Endothelial cell of umbilical vein (primary cell): ENCODE data around the gene ZNF804A. TPM values are rescaled to one million over a fixed set of nuclear protein-coding genes. Genes with fewer than 3 reads are reported as not detected.

Source experiments
- BruUV-seq: library from RNA; stranded (reverse); fragments of 400-500 nt; replicated peaks from 2 replicates; lab custom pipeline; 2021; lab: Mats Ljungman, UMichigan
- CTCF ChIA-PET: fragments of 300-600, 350-600 bp; sonication (Branson Sonifier 250); formaldehyde crosslinking; loops from one replicate; lab custom pipeline; 2021; ENCODE audit warnings: antibody characterized with exemption, inconsistent platforms; lab: Charles Lee
- POLR2A ChIA-PET: fragments of 300-600, 350-600 bp; sonication (Branson Sonifier 250); formaldehyde crosslinking; loops from one replicate; lab custom pipeline; 2021; ENCODE audit warnings: antibody characterized with exemption, inconsistent platforms; lab: Charles Lee
- DNase-seq: peaks from one replicate; pipeline ENCODE4 v3.0.0-alpha.2; 2011; ENCODE audit warnings: low read depth, low spot score
- FAIRE-seq: peaks from 2 replicates; lab custom pipeline; 2011; peaks lifted over from hg19 to GRCh38; lab: Jason Lieb, UNC
- H2AFZ ChIP-seq: 2 replicates; pipeline ENCODE4 v1.6.0; 2012; ENCODE audit warnings: low read depth, low read length, control low read depth, inconsistent platforms
- H3K27ac ChIP-seq: 2 replicates; pipeline ENCODE4 v1.5.1; 2011; ENCODE audit warnings: low read depth, mild to moderate bottlenecking, control low read depth, low read length, moderate library complexity; ENCODE audit not compliant: insufficient read depth
- H3K27me3 ChIP-seq, 2 experiments: 2 replicates each; pipeline versions ENCODE4 v1.6.0 to v1.6.1; 2011; ENCODE audit warnings: low read length in 2 of 2, mixed read lengths in 1 of 2; ENCODE audit not compliant: control insufficient read depth in 2 of 2, insufficient read depth in 2 of 2
- H3K36me3 ChIP-seq, 2 experiments: 2 replicates in 1 of 2; 3 replicates in 1 of 2; pipeline ENCODE4 v1.5.1; 2011; ENCODE audit warnings: low read length in 2 of 2, mild to moderate bottlenecking in 1 of 2, moderate library complexity in 1 of 2; ENCODE audit not compliant: control insufficient read depth in 2 of 2, insufficient read depth in 2 of 2; ENCODE audit errors: extremely low read depth in 1 of 2
- H3K4me1 ChIP-seq: 3 replicates; pipeline ENCODE4 v1.5.1; 2011; ENCODE audit warnings: mild to moderate bottlenecking, low read length; ENCODE audit not compliant: control insufficient read depth, insufficient read depth; ENCODE audit errors: extremely low read depth
- H3K4me2 ChIP-seq: 2 replicates; pipeline ENCODE4 v1.6.1; 2011; ENCODE audit warnings: low read length, control low read depth, mixed read lengths; ENCODE audit not compliant: insufficient read depth
- H3K4me3 ChIP-seq, 3 experiments: fragments of 200-600 bp in 1 of 3; sonication (generic), shearing (Covaris generic) in 1 of 3; replicated peaks in 1 of 3; 2 replicates each; pipeline ENCODE4 v1.5.1; 2011 to 2016; ENCODE audit warnings: control low read depth in 3 of 3, low read length in 3 of 3, mild to moderate bottlenecking in 2 of 3, inconsistent platforms in 1 of 3, low read depth in 1 of 3, moderate library complexity in 1 of 3; ENCODE audit not compliant: insufficient read depth in 1 of 3
- H3K79me2 ChIP-seq: 2 replicates; pipeline ENCODE4 v1.6.0; 2012; ENCODE audit warnings: low read length, inconsistent platforms; ENCODE audit not compliant: control insufficient read depth, insufficient read depth
- H3K9ac ChIP-seq: replicated peaks from 2 replicates; pipeline ENCODE3; 2011; ENCODE audit warnings: low read length, control low read depth; ENCODE audit not compliant: insufficient read depth; ENCODE audit errors: extremely low read depth
- H3K9me1 ChIP-seq: replicated peaks from 3 replicates; pipeline ENCODE4 v1.6.0; 2011; ENCODE audit warnings: mild to moderate bottlenecking, low read length; ENCODE audit not compliant: control insufficient read depth, insufficient read depth; ENCODE audit errors: extremely low read depth
- H3K9me3 ChIP-seq: replicated peaks from 2 replicates; pipeline ENCODE4 v1.5.1; 2012; ENCODE audit warnings: low read length, inconsistent platforms; ENCODE audit not compliant: control insufficient read depth, insufficient read depth
- H4K20me1 ChIP-seq: replicated peaks from 2 replicates; pipeline ENCODE3; 2011; ENCODE audit warnings: mild to moderate bottlenecking, low read length; ENCODE audit not compliant: control insufficient read depth, insufficient read depth; ENCODE audit errors: extremely low read depth
- EZH2 ChIP-seq: IDR thresholded peaks from 2 replicates; pipeline ENCODE4 v1.6.1; 2012; ENCODE audit warnings: borderline replicate concordance, low read depth, mild to moderate bottlenecking, moderate library complexity, low read length, inconsistent platforms; ENCODE audit not compliant: severe bottlenecking
- FOS ChIP-seq: IDR thresholded peaks from 2 replicates; pipeline ENCODE4 v1.6.1; 2011; ENCODE audit warnings: mild to moderate bottlenecking, low read length, moderate library complexity, borderline replicate concordance; ENCODE audit not compliant: insufficient read depth
- GATA2 ChIP-seq: IDR thresholded peaks from 2 replicates; pipeline ENCODE4 v1.7.0; 2011; ENCODE audit warnings: low read depth, mild to moderate bottlenecking, moderate library complexity, mixed read lengths, low read length; ENCODE audit not compliant: insufficient read length, insufficient read depth
- JUN ChIP-seq: IDR thresholded peaks from 2 replicates; pipeline ENCODE4 v1.6.1; 2011; ENCODE audit warnings: borderline replicate concordance, low read depth; ENCODE audit not compliant: insufficient read length, insufficient read depth
- MYC ChIP-seq: IDR thresholded peaks from one replicate; pipeline ENCODE4 v1.6.1; 2011; ENCODE audit warnings: mild to moderate bottlenecking, low read depth, low read length
- POLR2A ChIP-seq: IDR thresholded peaks from 2 replicates; pipeline ENCODE4 v1.6.1; 2012; ENCODE audit warnings: low read depth, mild to moderate bottlenecking, control low read depth, low read length
- POLR2AphosphoS5 ChIP-seq: IDR thresholded peaks from 2 replicates; pipeline ENCODE4 v1.6.1; 2012; ENCODE audit warnings: low read depth, mild to moderate bottlenecking, control low read depth, low read length, moderate library complexity; ENCODE audit not compliant: insufficient read depth
- dilution Hi-C: fragments of 300-500 bp; cut with MboI; formaldehyde crosslinking; loops from one replicate; pipeline ENCODE4 v1.15.0; 2019; ENCODE audit warnings: low sequenced_read_pairs; ENCODE audit not compliant: extremely low pct_ligation_motif_present
- intact Hi-C: fragments of 100-400 bp; cut with micrococcal nuclease; formaldehyde crosslinking; loops from one replicate; pipeline ENCODE4 v1.10.0; 2022
- polyA plus RNA-seq, 4 experiments: library from polyadenylated mRNA; depleted of rRNA in 3 of 4; stranded (reverse) in 3 of 4; unstranded in 1 of 4; fragments of >200 nt; gene quantifications; 2 replicates each; pipeline versions ENCODE4 v1.2.1 to v1.2.3, GENCODE V29; 2011 to 2012; ENCODE audit warnings: missing spikeins in 1 of 4
- total RNA-seq: library from RNA; stranded (reverse); gene quantifications from 2 replicates; pipeline ENCODE4 v1.2.3, GENCODE V29; 2021
- TF ChIP-seq, protein P1 (sequence below): IDR thresholded peaks from 2 replicates; pipeline ENCODE4 v1.6.1; 2011; ENCODE audit not compliant: insufficient read depth, insufficient read length
- TF ChIP-seq, protein P2 (sequence below), 2 donors: IDR thresholded peaks; 1 replicate in 1 of 2; 2 replicates in 1 of 2; pipeline ENCODE4 v1.5.1; 2011; ENCODE audit warnings: low read length in 2 of 2, mild to moderate bottlenecking in 2 of 2, moderate library complexity in 2 of 2, control low read depth in 1 of 2, inconsistent platforms in 1 of 2, low read depth in 1 of 2; ENCODE audit not compliant: insufficient read depth in 1 of 2; ENCODE audit errors: extremely low read depth in 1 of 2

The ZNF804A gene
- total and polyA plus RNA-seq, 2 donors (not counting 3 experiments of a cell fraction or from before 2014, with no cell fraction given), result 0.22 TPM; not detected in 1

DNA sequence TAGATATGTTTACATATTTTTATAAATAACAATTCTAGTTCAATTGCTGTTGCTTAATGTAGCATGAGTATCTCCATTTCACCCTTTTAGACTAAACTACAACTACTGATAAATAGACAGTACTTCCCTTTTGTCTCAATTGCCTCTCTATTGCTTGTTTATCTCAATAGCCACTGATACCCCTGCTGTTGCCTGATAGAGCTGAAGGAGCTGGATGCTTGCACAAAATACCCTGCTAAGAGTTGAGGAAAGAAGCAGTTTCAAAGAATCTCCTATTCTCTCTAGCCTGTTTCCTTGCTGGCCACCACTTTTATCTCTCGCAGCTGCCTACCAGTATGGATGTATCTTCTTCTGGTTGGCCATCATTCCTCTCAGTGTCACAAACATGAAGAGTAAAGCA is 16.9 kb upstream of the ZNF804A start:
- ChIA-PET CTCF (no interaction called here), POLR2A (no interaction called here)
- H2AFZ ChIP-seq, result no peak overlapping the region
- no peaks in the 10 kb centered on the region for H3K27me3 ChIP-seq
- intact Hi-C loops, result no loop called here
- H3K4me1 ChIP-seq, result no peaks in the 10 kb centered on the region
- no peak for DNase-seq
- FAIRE-seq, result no peak
- no peak overlapping the region for H3K9ac ChIP-seq
- no peaks in the 10 kb centered on the region for H4K20me1 ChIP-seq
- H3K4me3 ChIP-seq, result no peak overlapping the region
- H3K36me3 ChIP-seq, result no peaks in the 10 kb centered on the region
- dilution Hi-C loops, result no loop called here
- no peak overlapping the region for H3K4me2 ChIP-seq
- no peaks in the 10 kb centered on the region for H3K79me2 ChIP-seq
- no peaks in the 10 kb centered on the region for H3K9me3 ChIP-seq
- H3K27ac ChIP-seq, result no peak overlapping the region
- H3K9me1 ChIP-seq, result no peaks in the 10 kb centered on the region
- TF ChIP-seq GATA2 (no peak), MYC (no peak), POLR2AphosphoS5 (no peak), POLR2A (no peak), FOS (no peak), JUN (no peak), EZH2 (no peak)
- TF ChIP-seq, protein P1, sequence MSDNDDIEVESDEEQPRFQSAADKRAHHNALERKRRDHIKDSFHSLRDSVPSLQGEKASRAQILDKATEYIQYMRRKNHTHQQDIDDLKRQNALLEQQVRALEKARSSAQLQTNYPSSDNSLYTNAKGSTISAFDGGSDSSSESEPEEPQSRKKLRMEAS, result no peak
- TF ChIP-seq, protein P2, sequence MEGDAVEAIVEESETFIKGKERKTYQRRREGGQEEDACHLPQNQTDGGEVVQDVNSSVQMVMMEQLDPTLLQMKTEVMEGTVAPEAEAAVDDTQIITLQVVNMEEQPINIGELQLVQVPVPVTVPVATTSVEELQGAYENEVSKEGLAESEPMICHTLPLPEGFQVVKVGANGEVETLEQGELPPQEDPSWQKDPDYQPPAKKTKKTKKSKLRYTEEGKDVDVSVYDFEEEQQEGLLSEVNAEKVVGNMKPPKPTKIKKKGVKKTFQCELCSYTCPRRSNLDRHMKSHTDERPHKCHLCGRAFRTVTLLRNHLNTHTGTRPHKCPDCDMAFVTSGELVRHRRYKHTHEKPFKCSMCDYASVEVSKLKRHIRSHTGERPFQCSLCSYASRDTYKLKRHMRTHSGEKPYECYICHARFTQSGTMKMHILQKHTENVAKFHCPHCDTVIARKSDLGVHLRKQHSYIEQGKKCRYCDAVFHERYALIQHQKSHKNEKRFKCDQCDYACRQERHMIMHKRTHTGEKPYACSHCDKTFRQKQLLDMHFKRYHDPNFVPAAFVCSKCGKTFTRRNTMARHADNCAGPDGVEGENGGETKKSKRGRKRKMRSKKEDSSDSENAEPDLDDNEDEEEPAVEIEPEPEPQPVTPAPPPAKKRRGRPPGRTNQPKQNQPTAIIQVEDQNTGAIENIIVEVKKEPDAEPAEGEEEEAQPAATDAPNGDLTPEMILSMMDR (IDR thresholded peaks at IDR 0.05; ENCODE audit: extremely low read depth in 1 of 2, insufficient read depth in 1 of 2, low read depth in 1 of 2, low read length in 2 of 2), result no peak
- no TSS peak for BruUV-seq
